H1 (cell line): Measurements from ENCODE around the gene GOLGA3.
"Not testable (repeated sequence)": the region's sequence is repeated elsewhere in the genome, so short reads cannot be mapped to it uniquely, and the experiment has no call there.

Experiments used
- BRCA1 ChIP-seq: IDR thresholded peaks from 2 replicates; pipeline ENCODE4 v1.6.1; 2012; ENCODE audit warnings: low read depth, low read length, improper control_type of control experiment
- CEBPB ChIP-seq: IDR thresholded peaks from 2 replicates; pipeline ENCODE4 v1.6.1; 2012; ENCODE audit warnings: low read depth, low read length
- EGR1 ChIP-seq: IDR thresholded peaks from 2 replicates; pipeline ENCODE4 v1.6.1; 2011; ENCODE audit warnings: low read depth, low read length, borderline replicate concordance
- EP300 ChIP-seq, 2 experiments: IDR thresholded peaks; 1 replicate in 1 of 2; 2 replicates in 1 of 2; pipeline ENCODE4 v1.6.1; 2011 to 2012; ENCODE audit warnings: low read depth in 2 of 2, low read length in 2 of 2, mild to moderate bottlenecking in 2 of 2, borderline replicate concordance in 1 of 2, inconsistent platforms in 1 of 2, moderate library complexity in 1 of 2
- GTF2F1 ChIP-seq: IDR thresholded peaks from 2 replicates; pipeline ENCODE4 v1.6.1; 2012; ENCODE audit warnings: low read depth, low read length, improper control_type of control experiment, borderline replicate concordance
- KDM1A ChIP-seq: fragments of 200-600, 300-600 bp; sonication (generic); IDR thresholded peaks from 2 replicates; pipeline ENCODE4 v1.7.1; 2016; ENCODE audit warnings: mild to moderate bottlenecking, low read length, borderline replicate concordance
- POLR2A ChIP-seq, 2 experiments: IDR thresholded peaks; 1 replicate in 1 of 2; 2 replicates in 1 of 2; pipeline ENCODE4 v1.6.1; 2011; ENCODE audit warnings: low read depth in 2 of 2, low read length in 2 of 2, mild to moderate bottlenecking in 2 of 2; ENCODE audit errors: control extremely low read depth in 1 of 2
- SP1 ChIP-seq: IDR thresholded peaks from 2 replicates; pipeline ENCODE4 v1.6.1; 2011; ENCODE audit warnings: low read depth, low read length
- TAF1 ChIP-seq: IDR thresholded peaks from 2 replicates; pipeline ENCODE4 v1.6.1; 2011; ENCODE audit warnings: mild to moderate bottlenecking, low read depth, low read length
- TF ChIP-seq, protein P1 (sequence below): IDR thresholded peaks from 2 replicates; pipeline ENCODE4 v1.6.1; 2012; ENCODE audit warnings: low read length, inconsistent platforms
- TF ChIP-seq, protein P2 (sequence below), 3 experiments: IDR thresholded peaks; 1 replicate in 2 of 3; 2 replicates in 1 of 3; pipeline versions ENCODE4 v1.5.1 to v1.6.1; 2011; ENCODE audit warnings: low read length in 3 of 3, mild to moderate bottlenecking in 3 of 3, inconsistent platforms in 2 of 3, low read depth in 1 of 3, moderate library complexity in 1 of 3; ENCODE audit not compliant: insufficient read depth in 1 of 3; ENCODE audit errors: control extremely low read depth in 1 of 3
- TF ChIP-seq, protein P3 (sequence below): IDR thresholded peaks from 2 replicates; pipeline ENCODE4 v1.6.1; 2012; ENCODE audit warnings: inconsistent platforms

DNA sequence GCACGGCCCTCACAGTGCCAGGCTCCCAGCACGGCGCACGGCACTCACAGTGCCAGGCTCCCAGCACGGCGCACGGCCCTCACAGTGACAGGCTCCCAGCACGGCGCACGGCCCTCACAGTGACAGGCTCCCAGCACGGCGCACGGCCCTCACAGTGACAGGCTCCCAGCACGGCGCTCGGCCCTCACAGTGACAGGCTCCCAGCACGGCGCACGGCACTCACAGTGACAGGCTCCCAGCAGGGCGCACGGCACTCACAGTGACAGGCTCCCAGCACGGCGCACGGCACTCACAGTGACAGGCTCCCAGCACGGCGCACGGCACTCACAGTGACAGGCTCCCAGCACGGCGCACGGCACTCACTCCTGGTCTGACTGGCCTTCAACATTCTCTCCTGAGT, 7.6 kb upstream of the GOLGA3 start:
- not testable (repeated sequence) for TF ChIP-seq EP300 (IDR thresholded peaks at IDR 0.05; ENCODE audit: borderline replicate concordance in 1 of 2, low read depth in 2 of 2, low read length in 2 of 2); TAF1; POLR2A (IDR thresholded peaks at IDR 0.05; ENCODE audit: control extremely low read depth in 1 of 2, low read depth in 2 of 2, low read length in 2 of 2); KDM1A; CEBPB; BRCA1; SP1; GTF2F1; EGR1
- TF ChIP-seq, protein P1, sequence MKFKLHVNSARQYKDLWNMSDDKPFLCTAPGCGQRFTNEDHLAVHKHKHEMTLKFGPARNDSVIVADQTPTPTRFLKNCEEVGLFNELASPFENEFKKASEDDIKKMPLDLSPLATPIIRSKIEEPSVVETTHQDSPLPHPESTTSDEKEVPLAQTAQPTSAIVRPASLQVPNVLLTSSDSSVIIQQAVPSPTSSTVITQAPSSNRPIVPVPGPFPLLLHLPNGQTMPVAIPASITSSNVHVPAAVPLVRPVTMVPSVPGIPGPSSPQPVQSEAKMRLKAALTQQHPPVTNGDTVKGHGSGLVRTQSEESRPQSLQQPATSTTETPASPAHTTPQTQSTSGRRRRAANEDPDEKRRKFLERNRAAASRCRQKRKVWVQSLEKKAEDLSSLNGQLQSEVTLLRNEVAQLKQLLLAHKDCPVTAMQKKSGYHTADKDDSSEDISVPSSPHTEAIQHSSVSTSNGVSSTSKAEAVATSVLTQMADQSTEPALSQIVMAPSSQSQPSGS = not testable (repeated sequence)
- TF ChIP-seq, protein P2, sequence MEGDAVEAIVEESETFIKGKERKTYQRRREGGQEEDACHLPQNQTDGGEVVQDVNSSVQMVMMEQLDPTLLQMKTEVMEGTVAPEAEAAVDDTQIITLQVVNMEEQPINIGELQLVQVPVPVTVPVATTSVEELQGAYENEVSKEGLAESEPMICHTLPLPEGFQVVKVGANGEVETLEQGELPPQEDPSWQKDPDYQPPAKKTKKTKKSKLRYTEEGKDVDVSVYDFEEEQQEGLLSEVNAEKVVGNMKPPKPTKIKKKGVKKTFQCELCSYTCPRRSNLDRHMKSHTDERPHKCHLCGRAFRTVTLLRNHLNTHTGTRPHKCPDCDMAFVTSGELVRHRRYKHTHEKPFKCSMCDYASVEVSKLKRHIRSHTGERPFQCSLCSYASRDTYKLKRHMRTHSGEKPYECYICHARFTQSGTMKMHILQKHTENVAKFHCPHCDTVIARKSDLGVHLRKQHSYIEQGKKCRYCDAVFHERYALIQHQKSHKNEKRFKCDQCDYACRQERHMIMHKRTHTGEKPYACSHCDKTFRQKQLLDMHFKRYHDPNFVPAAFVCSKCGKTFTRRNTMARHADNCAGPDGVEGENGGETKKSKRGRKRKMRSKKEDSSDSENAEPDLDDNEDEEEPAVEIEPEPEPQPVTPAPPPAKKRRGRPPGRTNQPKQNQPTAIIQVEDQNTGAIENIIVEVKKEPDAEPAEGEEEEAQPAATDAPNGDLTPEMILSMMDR (IDR thresholded peaks at IDR 0.05; ENCODE audit: control extremely low read depth in 1 of 3, insufficient read depth in 1 of 3, low read depth in 1 of 3, low read length in 3 of 3) = not testable (repeated sequence)
- TF ChIP-seq, protein P3, sequence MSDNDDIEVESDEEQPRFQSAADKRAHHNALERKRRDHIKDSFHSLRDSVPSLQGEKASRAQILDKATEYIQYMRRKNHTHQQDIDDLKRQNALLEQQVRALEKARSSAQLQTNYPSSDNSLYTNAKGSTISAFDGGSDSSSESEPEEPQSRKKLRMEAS = not testable (repeated sequence)
